Stomach (tissue), 9 donors: ENCODE data around the gene TKTL1. TPM values are rescaled to one million over a fixed set of nuclear protein-coding genes. Genes with fewer than 3 reads are reported as not detected.

Experiments
- DNase-seq, 2 donors: peaks; one replicate each; pipeline versions ENCODE4 v3.0.0 to v3.0.0-alpha.2; 2013 to 2019
- H3K27ac ChIP-seq, 5 donors: fragments of 200-600 bp in 4 of 5; sonication (generic) in 4 of 5; one replicate each; pipeline ENCODE4 v1.5.1; 2013 to 2019; ENCODE audit warnings: mild to moderate bottlenecking in 1 of 5, moderate library complexity in 1 of 5
- H3K27me3 ChIP-seq, 3 donors: fragments of 200-600 bp; sonication (generic); one replicate each; pipeline ENCODE4 v1.5.1; 2017 to 2019; ENCODE audit warnings: mixed run types in 1 of 3
- H3K36me3 ChIP-seq, 4 donors: fragments of 200-600 bp; sonication (generic); 1 replicate in 3 of 4; 2 replicates in 1 of 4; pipeline ENCODE4 v1.5.1; 2016 to 2019
- H3K4me1 ChIP-seq, 4 donors: fragments of 200-600 bp; sonication (generic); one replicate each; pipeline ENCODE4 v1.5.1; 2016 to 2019
- H3K4me3 ChIP-seq, 4 donors: fragments of 200-600 bp; sonication (generic) in 3 of 4; one replicate each; pipeline ENCODE4 v1.5.1; 2016 to 2019; ENCODE audit warnings: mild to moderate bottlenecking in 1 of 4
- H3K9me3 ChIP-seq, 4 donors: fragments of 200-600 bp; sonication (generic); one replicate each; pipeline ENCODE4 v1.5.1; 2016 to 2019
- CTCF ChIP-seq, 7 experiments: fragments of 450-650 bp in 4 of 7; fragments of 200-600 bp in 3 of 7; sonication (generic) in 3 of 7; IDR thresholded peaks; one replicate each; pipeline ENCODE4 v1.5.1; 2016 to 2019; ENCODE audit warnings: antibody characterized with exemption in 7 of 7, control low read depth in 2 of 7, mild to moderate bottlenecking in 1 of 7
- EP300 ChIP-seq: sonication (generic); formaldehyde crosslinking; IDR thresholded peaks from one replicate; pipeline ENCODE4 v1.6.1; 2017; ENCODE audit warnings: antibody characterized with exemption
- POLR2A ChIP-seq, 4 donors: fragments of 450-650 bp; IDR thresholded peaks; one replicate each; pipeline ENCODE4 v1.6.1; 2016; ENCODE audit warnings: antibody characterized with exemption in 4 of 4, control low read depth in 2 of 4, mild to moderate bottlenecking in 1 of 4, moderate library complexity in 1 of 4
- POLR2AphosphoS5 ChIP-seq, 3 donors: sonication (generic); formaldehyde crosslinking; IDR thresholded peaks; one replicate each; pipeline ENCODE4 v1.6.1; 2016; ENCODE audit warnings: antibody characterized with exemption in 3 of 3
- WGBS, 5 donors: extraction: QIAGEN DNeasy Blood & Tissue Kit in 3 of 5; methylation state at CpG; one replicate each; pipeline versions ENCODE4 v1.1.5 to v1.1.7; 2013 to 2018; 5-methylcytosine and 5-hydroxymethylcytosine counted together
- intact Hi-C: fragments of 100-400 bp; cut with DNase I; formaldehyde crosslinking; loops from one replicate; pipeline ENCODE4 v1.15.1; 2023; ENCODE audit warnings: low total_unique reads
- polyA plus RNA-seq, 3 donors: library from polyadenylated mRNA; stranded (reverse); fragments of 200-250 nt; gene quantifications; one replicate each; pipeline ENCODE4 v1.2.3, GENCODE V29; 2013
- total RNA-seq, 5 donors: library from RNA; depleted of rRNA; stranded (reverse); fragments of >200 nt; gene quantifications; one replicate each; pipeline versions ENCODE4 v1.1.0 to v1.2.3, GENCODE V29; 2014 to 2016
- donor health status: healthy with polysubstance abuse.
- donor health status: Bipolar disorder and iron deficiency.
- donor health status: healthy.

The TKTL1 gene
- total and polyA plus RNA-seq, 8 donors = not detected

DNA sequence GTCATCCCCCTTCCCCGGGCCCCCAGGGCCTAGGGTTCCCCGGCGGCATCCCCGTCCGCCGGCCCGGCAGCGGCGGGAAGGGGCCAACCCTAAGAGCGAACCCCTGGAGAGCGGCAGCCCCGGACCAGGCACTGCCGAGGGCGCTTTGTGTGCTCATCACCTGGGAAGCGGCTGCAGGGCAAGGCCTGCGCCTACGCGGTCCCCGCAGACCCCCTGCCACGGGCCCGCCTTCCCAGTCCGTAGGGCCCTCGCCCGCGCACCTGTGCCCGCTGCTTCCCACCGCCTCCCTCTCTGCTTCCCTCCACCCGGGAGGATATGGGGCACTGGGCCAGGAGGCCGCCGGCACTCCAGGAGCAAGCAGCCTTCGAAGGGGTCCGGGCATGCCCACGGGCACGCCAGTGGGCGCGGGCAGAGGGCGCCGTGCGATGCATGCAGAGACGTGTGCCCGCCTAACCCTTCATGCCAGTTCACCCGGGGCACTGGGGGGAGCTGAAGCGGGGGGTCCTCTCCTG, 76.2 kb downstream of the TKTL1 start:
- H3K27me3 ChIP-seq = no peaks in the 10 kb centered on the region
- DNase-seq = peak in 1 of 2 donors; percentile 51
- peaks cover 10 to 19% (median 10%) of the 10 kb centered on the region in 4 donors for H3K36me3 ChIP-seq
- peaks cover 4 to 68% (median 43%) of the 10 kb centered on the region in 4 donors for H3K4me1 ChIP-seq
- peak overlapping the region; percentile 59 to 85 (median 70) for H3K4me3 ChIP-seq
- WGBS, 5 donors = 10 to 44% (median 35%) methylated on average over 4 to 42 of the region's 43 CpGs
- no peak for TF ChIP-seq POLR2AphosphoS5 (IDR thresholded peaks at IDR 0.05)
- TF ChIP-seq CTCF (IDR thresholded peaks at IDR 0.05) = no peak
- TF ChIP-seq EP300 = no peak
- TF ChIP-seq POLR2A (IDR thresholded peaks at IDR 0.05) = no peak
- intact Hi-C loops = no loop called here
- peak overlapping the region in 4 of 5 donors; percentile 86 to 98 (median 94) for H3K27ac ChIP-seq
- no peaks in the 10 kb centered on the region for H3K9me3 ChIP-seq

- TF ChIP-seq CTCF (IDR thresholded peaks at IDR 0.05) = no peak
- TF ChIP-seq POLR2A (IDR thresholded peaks at IDR 0.05) = no peak
- intact Hi-C loops = no loop called here
- Histone ChIP-seq H3K4me1 (peaks cover 4 to 61% (median 44%) of the 10 kb centered on the region in 4 donors), H3K4me3 (peak overlapping the region; percentile 59 to 85 (median 70)), H3K9me3 (no peaks in the 10 kb centered on the region), H3K27ac (peak overlapping the region; percentile 20 to 99 (median 97)), H3K27me3 (no peaks in the 10 kb centered on the region), H3K36me3 (peaks cover 2 to 11% (median 3%) of the 10 kb centered on the region in 4 donors)
- peak in 1 of 2 donors; percentile 44 for DNase-seq
- WGBS, 5 donors = 29 to 57% (median 39%) methylated on average over 1 to 5 of the region's 5 CpGs
These were observed 77.0 kb downstream of the TKTL1 start for GRCh38 chrX:154372612-154373022.

DNA sequence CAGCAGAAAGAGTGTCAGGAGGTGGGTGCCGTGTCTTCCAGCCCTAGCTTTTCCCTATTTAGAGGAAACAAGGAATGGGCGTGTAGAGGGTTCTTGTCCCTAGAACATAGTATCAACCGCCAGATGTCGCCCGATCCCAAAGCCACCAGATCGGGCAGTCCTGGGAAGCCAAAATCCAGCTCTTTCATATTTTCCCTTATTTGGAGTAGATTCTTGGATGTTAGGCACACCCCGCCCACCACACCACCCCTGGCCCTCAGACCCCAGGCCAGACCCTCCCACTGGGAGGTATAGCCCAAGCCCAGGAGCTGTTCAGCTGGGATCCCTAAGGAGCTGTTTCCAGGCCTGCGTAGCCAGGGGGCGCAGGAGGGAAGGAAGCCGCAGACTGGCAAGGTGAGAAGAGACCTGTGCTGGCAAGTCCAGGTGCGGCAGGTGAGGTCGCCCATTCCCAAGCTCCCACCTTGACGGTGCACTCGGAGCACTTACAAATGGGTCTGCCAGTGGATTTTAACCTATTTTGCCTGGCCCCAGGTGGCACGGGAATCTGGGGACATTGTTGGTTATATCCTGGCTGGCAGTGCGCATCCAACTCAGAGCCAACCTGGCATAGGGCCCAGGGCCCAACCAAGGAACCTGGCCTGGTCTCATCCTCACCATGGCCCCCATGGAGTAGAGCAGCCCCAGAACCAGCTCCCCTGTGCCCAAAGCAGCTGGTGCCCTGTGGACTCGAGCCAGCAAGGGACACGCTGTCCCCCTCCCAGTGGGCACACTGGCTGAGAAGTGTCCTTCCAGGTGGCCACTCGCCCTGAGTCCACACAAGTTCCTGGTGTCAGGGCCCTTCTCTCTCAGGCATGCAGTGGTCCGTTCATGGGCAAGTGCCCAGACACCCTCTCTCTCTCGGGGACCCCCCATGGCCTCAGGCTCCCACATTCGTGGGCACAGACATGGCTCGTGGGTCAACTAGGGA, 78.0 kb downstream of the TKTL1 start:
- Histone ChIP-seq H3K9me3 (no peaks in the 10 kb centered on the region), H3K36me3 (peaks cover 0 to 9% (median 0%) of the 10 kb centered on the region in 4 donors), H3K27me3 (no peaks in the 10 kb centered on the region), H3K4me1 (peaks cover 4 to 56% (median 41%) of the 10 kb centered on the region in 4 donors), H3K27ac (peak overlapping the region; percentile 53 to 99 (median 97)), H3K4me3 (peak overlapping the region; percentile 59 to 85 (median 70))
- DNase-seq = peak; percentile 67 to 87
- 5 to 50% (median 15%) methylated on average over 8 to 23 of the region's 23 CpGs for WGBS, 5 donors
- TF ChIP-seq EP300 (no peak), POLR2AphosphoS5 (IDR thresholded peaks at IDR 0.05) (peak in 1 of 3 donors; percentile 24), CTCF (IDR thresholded peaks at IDR 0.05) (peak in 5 of 7 experiments; percentile 31 to 83 (median 37)), POLR2A (IDR thresholded peaks at IDR 0.05) (no peak)
- intact Hi-C loops = no loop called here

DNA sequence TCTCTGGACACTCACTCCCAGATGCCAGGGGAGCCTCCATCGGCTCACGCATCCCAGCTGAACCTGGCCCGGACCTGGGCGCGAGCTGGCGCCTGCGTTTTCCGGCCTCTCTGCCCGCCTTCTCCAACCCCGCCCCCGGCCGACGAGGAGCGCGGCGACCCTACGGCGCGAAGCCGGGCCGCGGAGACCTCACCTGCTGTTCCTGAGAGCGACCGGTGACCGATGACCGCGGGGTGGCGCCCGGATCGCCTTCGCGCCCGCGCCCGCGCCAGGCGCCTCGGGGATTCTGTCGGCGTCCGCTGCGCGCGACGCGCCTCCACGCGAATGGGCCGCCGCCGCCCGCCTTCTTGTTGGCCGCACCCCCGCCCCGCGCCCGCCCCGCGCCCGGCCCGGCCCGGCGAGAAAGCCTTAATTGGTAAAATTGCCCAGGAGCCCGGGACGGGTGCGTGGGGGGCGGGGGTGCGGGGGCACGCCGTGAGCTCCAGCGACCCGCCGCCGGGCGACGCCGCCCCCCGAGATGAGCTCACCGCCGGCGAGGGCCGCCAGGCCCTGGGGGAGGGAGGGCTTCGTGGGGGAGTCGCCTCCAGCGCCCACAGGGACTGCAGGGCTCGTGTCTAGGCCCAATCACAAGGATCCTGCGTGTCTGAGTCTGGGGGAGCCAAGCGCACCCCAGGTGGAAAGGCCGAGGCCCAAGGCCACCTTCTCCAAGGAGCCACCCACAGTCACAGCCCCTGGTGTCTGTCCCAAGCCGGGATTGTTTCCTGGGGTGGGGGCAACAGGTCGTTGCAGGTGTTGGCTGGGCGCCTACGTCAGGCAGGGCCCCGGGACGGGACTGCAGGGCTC, 78.9 kb downstream of the TKTL1 start, which contains the start of gene FLNA:
Gene FLNA, minus strand, starts transcription at position 322 of the 843 bp plus-strand sequence. CDS start 3,389 bp downstream, outside the sequence.
- TF ChIP-seq POLR2AphosphoS5 (IDR thresholded peaks at IDR 0.05) (peak in 2 of 3 donors; percentile 17 to 32), EP300 (no peak), POLR2A (IDR thresholded peaks at IDR 0.05) (no peak), CTCF (IDR thresholded peaks at IDR 0.05) (peak in 1 of 7 experiments; percentile 15)
- peak; percentile 53 to 73 for DNase-seq
- intact Hi-C loops = no loop called here
- Histone ChIP-seq H3K27me3 (no peaks in the 10 kb centered on the region), H3K9me3 (no peaks in the 10 kb centered on the region), H3K4me3 (peak within 1 kb of the TSS; percentile 59 to 85 (median 70)), H3K4me1 (peaks cover 4 to 49% (median 38%) of the 10 kb centered on the region in 4 donors), H3K27ac (peak within 1 kb of the TSS; percentile 53 to 99 (median 97)), H3K36me3 (peaks cover 0 to 9% (median 0%) of the 10 kb centered on the region in 4 donors)
- WGBS, 5 donors = 7 to 49% (median 20%) methylated on average over 53 to 91 of the region's 95 CpGs; no CpG with 5 or more reads in 1 of the 5 donors
